GM08714 (cell line): Measurements from ENCODE around the gene RALGAPB.

Source experiments
- H3K4me3 ChIP-seq: fragments of 200-500 bp; sonication (Bioruptor generic); 2 replicates; pipeline ENCODE4 v1.5.1; 2014; ENCODE audit warnings: mild to moderate bottlenecking, low read length, inconsistent platforms
- ZNF274 ChIP-seq: IDR thresholded peaks from 2 replicates; pipeline ENCODE4 v1.6.1; 2012; ENCODE audit warnings: mild to moderate bottlenecking, low read depth, low read length

The RALGAPB gene

GRCh38 chr20:38538789-38539188 is 66.1 kb downstream of the RALGAPB start:
- no peak for TF ChIP-seq ZNF274
- H3K4me3 ChIP-seq: no peak overlapping the region

- TF ChIP-seq ZNF274: no peak
- H3K4me3 ChIP-seq: no peak overlapping the region
Observed at GRCh38 chr20:38543014-38543906, 70.6 kb downstream of the RALGAPB start.

GRCh38 chr20:38545771-38546170 is 73.1 kb downstream of the RALGAPB start:
- no peak for TF ChIP-seq ZNF274
- H3K4me3 ChIP-seq: no peak overlapping the region

GRCh38 chr20:38547288-38548085 is 74.8 kb downstream of the RALGAPB start:
- H3K4me3 ChIP-seq: no peak overlapping the region
- no peak for TF ChIP-seq ZNF274

GRCh38 chr20:38548356-38549083 is 75.9 kb downstream of the RALGAPB start:
- no peak for TF ChIP-seq ZNF274

GRCh38 chr20:38550274-38550673 is 77.6 kb downstream of the RALGAPB start:
- H3K4me3 ChIP-seq: no peak overlapping the region
- TF ChIP-seq ZNF274: no peak

More at GRCh38 chr20:38548356-38549083, 75.9 kb downstream of the RALGAPB start:
- no peak overlapping the region for H3K4me3 ChIP-seq

GRCh38 chr20:38551056-38551626 is 78.5 kb downstream of the RALGAPB start:
- no peak overlapping the region for H3K4me3 ChIP-seq
- TF ChIP-seq ZNF274: no peak

GRCh38 chr20:38554986-38555385 is 82.3 kb downstream of the RALGAPB start:
- TF ChIP-seq ZNF274: no peak
- no peak overlapping the region for H3K4me3 ChIP-seq

GRCh38 chr20:38555395-38555794 is 82.8 kb downstream of the RALGAPB start:
- TF ChIP-seq ZNF274: no peak
- H3K4me3 ChIP-seq: no peak overlapping the region

GRCh38 chr20:38557174-38557573 is 84.5 kb downstream of the RALGAPB start:
- no peak overlapping the region for H3K4me3 ChIP-seq
- no peak for TF ChIP-seq ZNF274

GRCh38 chr20:38558596-38559360 is 86.1 kb downstream of the RALGAPB start:
- H3K4me3 ChIP-seq: no peak overlapping the region
- no peak for TF ChIP-seq ZNF274

GRCh38 chr20:38559764-38560163 is 87.1 kb downstream of the RALGAPB start:
- no peak overlapping the region for H3K4me3 ChIP-seq
- TF ChIP-seq ZNF274: no peak

- TF ChIP-seq ZNF274: no peak
- H3K4me3 ChIP-seq: no peak overlapping the region
Observed at GRCh38 chr20:38563802-38564431, 91.3 kb downstream of the RALGAPB start.
